COR-L47 (cell line): ENCODE data around the gene NOVA1.
A peak's percentile ranks its signal among the peaks of the same experiment; 100 is the strongest.
"Not testable (repeated sequence)": the region's sequence is repeated elsewhere in the genome, so short reads cannot be mapped to it uniquely, and the experiment has no call there.

ENCODE experiments used
- DNase-seq: peaks from one replicate; lab custom pipeline; 2025; lab: John Stamatoyannopoulos, UW

The NOVA1 gene, protein sequence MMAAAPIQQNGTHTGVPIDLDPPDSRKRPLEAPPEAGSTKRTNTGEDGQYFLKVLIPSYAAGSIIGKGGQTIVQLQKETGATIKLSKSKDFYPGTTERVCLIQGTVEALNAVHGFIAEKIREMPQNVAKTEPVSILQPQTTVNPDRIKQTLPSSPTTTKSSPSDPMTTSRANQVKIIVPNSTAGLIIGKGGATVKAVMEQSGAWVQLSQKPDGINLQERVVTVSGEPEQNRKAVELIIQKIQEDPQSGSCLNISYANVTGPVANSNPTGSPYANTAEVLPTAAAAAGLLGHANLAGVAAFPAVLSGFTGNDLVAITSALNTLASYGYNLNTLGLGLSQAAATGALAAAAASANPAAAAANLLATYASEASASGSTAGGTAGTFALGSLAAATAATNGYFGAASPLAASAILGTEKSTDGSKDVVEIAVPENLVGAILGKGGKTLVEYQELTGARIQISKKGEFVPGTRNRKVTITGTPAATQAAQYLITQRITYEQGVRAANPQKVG

DNA sequence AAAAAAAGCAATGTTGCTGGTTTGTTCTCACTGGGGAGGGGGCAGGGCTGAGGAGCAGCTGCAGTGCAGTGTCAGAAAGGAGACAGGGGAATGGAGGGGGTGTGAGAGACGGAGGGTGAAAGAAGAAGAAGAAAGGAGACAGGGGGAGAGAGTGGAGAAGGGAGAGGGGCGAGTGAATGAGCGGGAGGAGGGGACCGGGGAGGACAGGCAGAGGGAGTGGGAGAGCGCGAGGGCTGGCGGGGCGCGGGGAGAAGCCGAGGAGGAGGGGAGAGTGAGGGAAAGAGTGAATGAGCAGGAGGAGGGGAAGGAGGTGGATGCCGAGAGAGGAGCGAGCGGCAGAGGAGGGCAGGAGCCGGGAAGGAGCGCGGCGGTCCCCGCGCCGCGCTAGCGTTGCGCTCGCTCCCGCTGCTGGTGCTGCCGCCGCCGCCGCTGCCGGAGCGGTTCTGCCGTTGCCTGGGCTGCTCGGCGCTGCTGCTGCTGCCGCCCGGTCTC, at the start of gene NOVA1:
TSS of gene NOVA1 (minus strand) at position 445 of the 492 bp plus-strand sequence. CDS start 597 bp downstream, outside the sequence.
- no peak for DNase-seq

DNA sequence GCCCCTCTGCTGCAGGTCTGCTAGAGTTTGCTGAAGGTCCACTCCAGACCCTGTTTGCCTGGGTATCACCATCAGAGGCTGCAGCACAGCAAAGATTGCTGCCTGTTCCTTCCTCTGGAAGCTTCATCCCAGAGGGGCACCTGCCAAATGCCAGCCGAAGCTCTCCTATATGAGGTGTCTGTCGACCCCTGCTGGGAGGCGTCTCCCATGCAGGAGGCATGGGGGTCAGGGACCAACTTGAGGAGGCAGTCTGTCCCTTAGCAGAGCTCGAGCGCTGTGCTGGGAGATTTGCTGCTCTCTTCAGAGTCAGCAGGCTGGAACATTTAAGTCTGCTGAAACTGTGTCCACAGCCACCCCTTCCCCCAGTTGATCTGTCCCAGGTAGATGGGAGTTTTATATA, 47.2 kb upstream of the NOVA1 start:
- not testable (repeated sequence) for DNase-seq

DNA sequence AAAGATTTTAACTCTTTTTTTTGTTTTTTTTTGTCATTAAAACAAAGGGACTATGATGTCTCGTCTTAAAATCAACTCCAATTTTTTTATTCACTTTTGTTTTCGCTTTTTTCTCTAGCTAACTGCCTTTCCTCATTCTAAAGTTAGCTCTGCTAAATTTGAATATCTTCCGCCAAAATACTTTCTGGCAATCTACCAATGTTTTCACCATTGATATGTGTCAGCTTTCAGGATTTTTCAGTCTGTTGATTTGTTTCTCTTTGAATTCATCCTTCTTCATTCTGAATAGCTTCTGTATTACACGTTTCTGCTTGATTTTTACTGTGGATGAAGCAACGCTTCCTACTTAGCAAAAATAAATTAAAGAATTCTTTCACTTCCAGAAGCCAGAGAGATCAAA, 38.7 kb upstream of the NOVA1 start:
- no peak for DNase-seq

DNA sequence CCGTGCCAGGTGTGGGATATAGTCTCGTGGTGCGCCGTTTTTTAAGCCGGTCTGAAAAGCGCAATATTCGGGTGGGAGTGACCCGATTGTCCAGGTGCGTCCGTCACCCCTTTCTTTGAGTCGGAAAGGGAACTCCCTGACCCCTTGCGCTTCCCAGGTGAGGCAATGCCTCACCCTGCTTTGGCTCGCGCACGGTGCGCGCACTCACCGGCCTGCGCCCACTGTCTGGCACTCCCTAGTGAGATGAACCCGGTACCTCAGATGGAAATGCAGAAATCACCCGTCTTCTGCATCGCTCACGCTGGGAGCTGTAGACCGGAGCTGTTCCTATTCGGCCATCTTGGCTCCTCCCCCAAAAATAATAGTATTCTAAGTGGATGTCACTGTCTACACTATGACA, 37.1 kb upstream of the NOVA1 start:
- not testable (repeated sequence) for DNase-seq

DNA sequence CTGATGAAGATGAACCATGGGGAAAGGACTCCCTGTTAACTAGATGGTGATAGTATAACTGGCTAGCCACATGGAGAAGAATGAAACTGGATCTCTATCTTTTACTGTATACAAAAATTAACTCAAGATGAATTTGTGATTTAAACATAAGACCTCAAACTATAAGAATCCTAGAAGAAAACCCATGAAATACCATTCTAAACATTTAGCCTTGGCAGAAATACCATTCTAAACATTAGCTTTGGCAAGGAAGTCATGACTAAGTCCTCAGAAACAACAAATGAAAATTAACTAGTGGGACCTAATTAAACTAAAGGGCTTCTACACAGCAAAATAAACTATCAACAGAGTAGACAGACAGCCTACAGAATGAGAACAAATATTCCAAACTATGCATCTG, 28.4 kb upstream of the NOVA1 start:
- DNase-seq: no peak

DNA sequence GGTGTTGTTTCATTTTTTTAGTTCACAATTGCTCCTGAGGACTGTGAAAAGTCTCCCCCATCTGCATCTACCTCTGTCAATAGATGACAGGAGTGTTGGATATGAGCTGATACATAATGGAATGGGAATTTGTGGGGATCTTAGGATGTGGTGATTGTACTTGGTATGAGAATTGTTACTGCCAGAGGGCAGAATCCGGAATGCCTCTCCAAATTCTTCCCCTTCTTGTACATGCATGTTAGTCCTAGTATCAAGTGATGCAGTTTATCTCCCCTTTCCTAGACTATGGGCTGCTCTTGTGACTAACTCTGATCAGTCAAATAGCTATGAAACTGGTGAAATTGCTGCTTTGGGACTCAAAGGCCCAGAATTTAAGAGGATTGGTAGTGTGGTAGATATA, 24.8 kb upstream of the NOVA1 start:
- no peak for DNase-seq

- DNase-seq: no peak
These were observed 24.2 kb upstream of the NOVA1 start for GRCh38 chr14:26621807-26622560.

DNA sequence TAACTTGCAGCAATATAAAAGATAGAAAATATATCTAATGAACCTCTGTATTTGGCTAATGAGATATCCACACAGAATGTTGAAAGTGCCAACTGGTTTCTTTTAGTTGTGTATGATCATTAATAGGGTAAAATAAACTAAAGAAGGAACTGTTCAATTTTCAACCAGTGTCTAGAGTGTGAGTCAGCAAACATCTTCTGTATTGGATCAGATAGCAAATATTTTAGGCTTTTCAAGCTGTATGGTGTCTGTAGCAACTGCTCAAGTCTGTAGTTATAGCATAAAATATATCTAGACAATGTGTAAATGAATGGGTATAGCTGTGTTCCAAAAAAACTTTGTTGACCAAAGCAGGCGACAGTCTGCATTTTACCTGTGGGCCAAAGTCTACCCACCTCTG, 23.5 kb upstream of the NOVA1 start:
- no peak for DNase-seq

GRCh38 chr14:26611259-26611658, 13.4 kb upstream of the NOVA1 start:
- DNase-seq: no peak

GRCh38 chr14:26606729-26607312, 9.0 kb upstream of the NOVA1 start:
- no peak for DNase-seq

- DNase-seq: no peak
These were observed 7.8 kb upstream of the NOVA1 start for GRCh38 chr14:26605602-26606001.

GRCh38 chr14:26602902-26603301, 5.1 kb upstream of the NOVA1 start:
- no peak for DNase-seq

GRCh38 chr14:26601856-26602255, 4.0 kb upstream of the NOVA1 start:
- no peak for DNase-seq

GRCh38 chr14:26599291-26599690, 1.5 kb upstream of the NOVA1 start:
- no peak for DNase-seq

GRCh38 chr14:26598672-26599131, 869 bp upstream of the NOVA1 start:
- no peak for DNase-seq

GRCh38 chr14:26598081-26598671, 343 bp upstream of the NOVA1 start:
- DNase-seq: peak; percentile 88

DNA sequence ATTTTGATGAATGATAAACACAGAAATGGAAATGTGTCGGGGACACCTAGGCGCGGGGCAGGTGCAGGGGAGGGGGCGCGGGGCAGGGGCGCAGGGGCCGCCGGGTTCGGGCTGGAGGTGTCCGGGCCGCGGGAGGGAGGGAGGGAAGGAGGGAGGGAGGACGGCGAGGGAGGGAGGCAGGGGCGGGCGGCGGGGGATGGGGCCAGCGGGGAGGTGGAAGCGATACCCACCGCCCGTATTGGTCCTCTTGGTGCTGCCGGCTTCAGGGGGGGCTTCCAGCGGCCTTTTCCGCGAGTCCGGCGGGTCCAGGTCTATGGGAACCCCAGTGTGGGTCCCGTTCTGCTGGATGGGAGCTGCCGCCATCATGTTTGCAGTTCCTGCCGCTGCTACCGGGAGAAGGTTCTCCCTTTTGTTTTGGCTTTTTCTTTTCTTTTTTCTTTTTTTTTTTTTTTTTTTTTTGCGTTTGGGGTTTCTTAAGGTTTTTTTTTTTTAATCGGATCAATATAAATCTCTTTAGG, 703 bp downstream of the NOVA1 start:
- peak; percentile 20 for DNase-seq

- DNase-seq: no peak
These were observed 1.2 kb downstream of the NOVA1 start for GRCh38 chr14:26596543-26597061.

- no peak for DNase-seq
These were observed 1.8 kb downstream of the NOVA1 start for GRCh38 chr14:26595926-26596542.

- no peak for DNase-seq
These were observed 2.9 kb downstream of the NOVA1 start for GRCh38 chr14:26594756-26595545.
